ENCODE results near the gene HELQ. TPM values are rescaled to one million over a fixed set of nuclear protein-coding genes. Genes with fewer than 3 reads are reported as not detected.

HELQ gene
- total RNA-seq, 1 experiment from 2014 or later, result 11.5 TPM

GRCh38 chr4:83440148-83440814 lies 15.3 kb downstream of the HELQ start:
- TF ChIP-seq EZH2 (IDR thresholded peaks at IDR 0.05; ENCODE audit: borderline replicate concordance, low read depth, low read length, poor library complexity, severe bottlenecking), result no peak
- TF ChIP-seq, protein P1, sequence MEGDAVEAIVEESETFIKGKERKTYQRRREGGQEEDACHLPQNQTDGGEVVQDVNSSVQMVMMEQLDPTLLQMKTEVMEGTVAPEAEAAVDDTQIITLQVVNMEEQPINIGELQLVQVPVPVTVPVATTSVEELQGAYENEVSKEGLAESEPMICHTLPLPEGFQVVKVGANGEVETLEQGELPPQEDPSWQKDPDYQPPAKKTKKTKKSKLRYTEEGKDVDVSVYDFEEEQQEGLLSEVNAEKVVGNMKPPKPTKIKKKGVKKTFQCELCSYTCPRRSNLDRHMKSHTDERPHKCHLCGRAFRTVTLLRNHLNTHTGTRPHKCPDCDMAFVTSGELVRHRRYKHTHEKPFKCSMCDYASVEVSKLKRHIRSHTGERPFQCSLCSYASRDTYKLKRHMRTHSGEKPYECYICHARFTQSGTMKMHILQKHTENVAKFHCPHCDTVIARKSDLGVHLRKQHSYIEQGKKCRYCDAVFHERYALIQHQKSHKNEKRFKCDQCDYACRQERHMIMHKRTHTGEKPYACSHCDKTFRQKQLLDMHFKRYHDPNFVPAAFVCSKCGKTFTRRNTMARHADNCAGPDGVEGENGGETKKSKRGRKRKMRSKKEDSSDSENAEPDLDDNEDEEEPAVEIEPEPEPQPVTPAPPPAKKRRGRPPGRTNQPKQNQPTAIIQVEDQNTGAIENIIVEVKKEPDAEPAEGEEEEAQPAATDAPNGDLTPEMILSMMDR (conservative IDR thresholded peaks at IDR 0.05; ENCODE audit: low read depth, low read length), result no peak
- CTCF ChIA-PET, result no interaction called here
- Histone ChIP-seq H3K4me1 (ENCODE audit: insufficient read depth, low read length, poor library complexity, severe bottlenecking) (no peaks in the 10 kb centered on the region), H3K27me3 (replicated peaks; ENCODE audit: insufficient read depth, low read depth, low read length, poor library complexity) (no peaks in the 10 kb centered on the region), H3K4me3 (ENCODE audit: low read depth, low read length, poor library complexity, severe bottlenecking) (no peak overlapping the region), H3K27ac (ENCODE audit: low read depth, low read length, poor library complexity, severe bottlenecking) (no peak overlapping the region), H3K9me3 (ENCODE audit: low read depth, low read length, poor library complexity, severe bottlenecking) (no peaks in the 10 kb centered on the region), H3K36me3 (ENCODE audit: insufficient read depth, low read length, poor library complexity, severe bottlenecking) (no peaks in the 10 kb centered on the region)
- intact Hi-C loops (cut with micrococcal nuclease; ENCODE audit: unreplicated experiment), result no loop called here
- no peak for DNase-seq (ENCODE audit: low spot score)
- no TSS peak for BruUV-seq (replicated peaks)
- POLR2A ChIA-PET (ENCODE audit: low non-redundant PET), result no interaction called here

- intact Hi-C loops (cut with micrococcal nuclease; ENCODE audit: unreplicated experiment), result no loop called here
- Histone ChIP-seq H3K4me3 (ENCODE audit: low read depth, low read length, poor library complexity, severe bottlenecking) (no peak overlapping the region), H3K4me1 (ENCODE audit: insufficient read depth, low read length, poor library complexity, severe bottlenecking) (no peaks in the 10 kb centered on the region), H3K27ac (ENCODE audit: low read depth, low read length, poor library complexity, severe bottlenecking) (no peak overlapping the region), H3K36me3 (ENCODE audit: insufficient read depth, low read length, poor library complexity, severe bottlenecking) (no peaks in the 10 kb centered on the region), H3K9me3 (ENCODE audit: low read depth, low read length, poor library complexity, severe bottlenecking) (no peaks in the 10 kb centered on the region), H3K27me3 (replicated peaks; ENCODE audit: insufficient read depth, low read depth, low read length, poor library complexity) (no peaks in the 10 kb centered on the region)
- ChIA-PET POLR2A (ENCODE audit: low non-redundant PET) (no interaction called here), CTCF (no interaction called here)
- no TSS peak for BruUV-seq (replicated peaks)
- TF ChIP-seq EZH2 (IDR thresholded peaks at IDR 0.05; ENCODE audit: borderline replicate concordance, low read depth, low read length, poor library complexity, severe bottlenecking), result no peak
- TF ChIP-seq, protein P1 (conservative IDR thresholded peaks at IDR 0.05; ENCODE audit: low read depth, low read length), result no peak
- no peak for DNase-seq (ENCODE audit: low spot score)
These were observed 16.9 kb downstream of the HELQ start for GRCh38 chr4:83438719-83439118.

- Histone ChIP-seq H3K4me3 (ENCODE audit: low read depth, low read length, poor library complexity, severe bottlenecking) (no peak overlapping the region), H3K27me3 (replicated peaks; ENCODE audit: insufficient read depth, low read depth, low read length, poor library complexity) (no peaks in the 10 kb centered on the region), H3K4me1 (ENCODE audit: insufficient read depth, low read length, poor library complexity, severe bottlenecking) (no peaks in the 10 kb centered on the region), H3K36me3 (ENCODE audit: insufficient read depth, low read length, poor library complexity, severe bottlenecking) (no peaks in the 10 kb centered on the region), H3K27ac (ENCODE audit: low read depth, low read length, poor library complexity, severe bottlenecking) (no peak overlapping the region), H3K9me3 (ENCODE audit: low read depth, low read length, poor library complexity, severe bottlenecking) (no peaks in the 10 kb centered on the region)
- intact Hi-C loops (cut with micrococcal nuclease; ENCODE audit: unreplicated experiment), result no loop called here
- TF ChIP-seq, protein P1 (conservative IDR thresholded peaks at IDR 0.05; ENCODE audit: low read depth, low read length), result no peak
- TF ChIP-seq EZH2 (IDR thresholded peaks at IDR 0.05; ENCODE audit: borderline replicate concordance, low read depth, low read length, poor library complexity, severe bottlenecking), result no peak
- ChIA-PET CTCF (no interaction called here), POLR2A (ENCODE audit: low non-redundant PET) (no interaction called here)
- no TSS peak for BruUV-seq (replicated peaks)
- DNase-seq (ENCODE audit: low spot score), result no peak
These were observed 18.9 kb downstream of the HELQ start for GRCh38 chr4:83436680-83437079.
